ENCODE data around the gene ADO. TPM values are rescaled to one million over a fixed set of nuclear protein-coding genes. Genes with fewer than 3 reads are reported as not detected.

Gene ADO
- total RNA-seq, 1 experiment from 2014 or later = 48.5 TPM

DNA sequence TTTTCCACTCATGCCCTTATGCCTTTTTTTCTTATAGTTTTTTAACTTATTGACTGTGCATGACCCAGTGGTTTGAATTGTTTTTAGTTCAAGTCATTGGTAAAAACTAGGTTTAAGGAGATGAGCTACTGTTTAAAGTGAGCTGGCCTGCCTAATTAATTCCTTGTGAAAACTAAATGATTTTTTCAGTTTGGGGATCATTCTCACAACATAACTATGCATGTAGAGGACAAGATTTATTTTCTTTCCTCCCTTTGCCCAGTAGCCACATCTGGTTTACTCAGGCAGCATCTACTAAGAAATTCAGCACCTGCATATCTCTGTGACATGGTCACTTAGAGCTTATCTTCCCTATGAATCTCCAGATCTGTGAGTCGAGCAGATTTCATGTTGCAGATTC lies 1.7 kb downstream of the ADO start:
- H3K27me3 ChIP-seq (ENCODE audit: control insufficient read depth, insufficient read depth, low read length) = no peaks in the 10 kb centered on the region
- no peak for DNase-seq
- H3K4me3 ChIP-seq (ENCODE audit: insufficient read depth, low read depth, low read length) = peak overlapping the region; percentile 95
- H3K36me3 ChIP-seq (replicated peaks; ENCODE audit: control insufficient read depth, insufficient read depth, low read length) = no peaks in the 10 kb centered on the region

DNA sequence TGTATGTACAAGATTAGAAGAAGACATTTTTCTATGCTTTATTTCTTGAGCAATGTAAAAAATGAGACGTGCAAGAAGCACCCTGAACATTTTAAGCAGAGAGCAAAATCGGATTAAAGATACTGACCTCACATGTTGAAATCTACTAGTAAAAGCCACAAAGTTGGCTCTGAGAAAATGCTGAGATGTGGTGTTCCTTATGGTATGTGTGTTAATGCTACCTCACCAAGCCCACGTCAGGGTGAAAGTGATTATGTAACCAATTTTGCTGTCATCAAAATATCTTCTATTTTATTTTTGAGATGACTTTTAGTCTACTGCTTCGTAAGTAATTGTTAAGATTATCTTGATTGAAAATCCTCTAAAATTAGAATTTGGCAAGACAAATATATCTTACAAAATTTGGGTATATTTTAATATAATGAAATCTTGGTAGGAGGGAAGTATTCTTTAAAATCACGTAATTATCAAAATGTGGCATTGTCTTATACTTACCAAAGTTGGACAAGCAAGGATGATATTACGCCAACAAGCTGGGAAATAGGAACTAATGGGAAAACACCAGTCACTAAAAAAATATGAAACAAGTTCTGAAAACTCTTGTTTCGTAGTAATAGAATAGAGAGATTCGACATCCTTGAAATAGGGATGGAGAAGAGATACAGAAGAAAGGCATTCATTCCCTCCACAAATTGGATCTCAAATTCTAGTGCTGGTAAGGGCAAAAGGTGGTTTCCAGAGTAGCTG lies 5.8 kb downstream of the ADO start:
- H3K4me3 ChIP-seq (ENCODE audit: insufficient read depth, low read depth, low read length) = no peak overlapping the region
- peaks cover 24% of the 10 kb centered on the region for H3K27me3 ChIP-seq (ENCODE audit: control insufficient read depth, insufficient read depth, low read length)
- DNase-seq = no peak
- H3K36me3 ChIP-seq (replicated peaks; ENCODE audit: control insufficient read depth, insufficient read depth, low read length) = no peaks in the 10 kb centered on the region

- Histone ChIP-seq H3K36me3 (replicated peaks; ENCODE audit: control insufficient read depth, insufficient read depth, low read length) (no peaks in the 10 kb centered on the region), H3K27me3 (ENCODE audit: control insufficient read depth, insufficient read depth, low read length) (peaks cover 32% of the 10 kb centered on the region), H3K4me3 (ENCODE audit: insufficient read depth, low read depth, low read length) (no peak overlapping the region)
- DNase-seq = no peak
These were observed 6.8 kb downstream of the ADO start for GRCh38 chr10:62811159-62811875.

DNA sequence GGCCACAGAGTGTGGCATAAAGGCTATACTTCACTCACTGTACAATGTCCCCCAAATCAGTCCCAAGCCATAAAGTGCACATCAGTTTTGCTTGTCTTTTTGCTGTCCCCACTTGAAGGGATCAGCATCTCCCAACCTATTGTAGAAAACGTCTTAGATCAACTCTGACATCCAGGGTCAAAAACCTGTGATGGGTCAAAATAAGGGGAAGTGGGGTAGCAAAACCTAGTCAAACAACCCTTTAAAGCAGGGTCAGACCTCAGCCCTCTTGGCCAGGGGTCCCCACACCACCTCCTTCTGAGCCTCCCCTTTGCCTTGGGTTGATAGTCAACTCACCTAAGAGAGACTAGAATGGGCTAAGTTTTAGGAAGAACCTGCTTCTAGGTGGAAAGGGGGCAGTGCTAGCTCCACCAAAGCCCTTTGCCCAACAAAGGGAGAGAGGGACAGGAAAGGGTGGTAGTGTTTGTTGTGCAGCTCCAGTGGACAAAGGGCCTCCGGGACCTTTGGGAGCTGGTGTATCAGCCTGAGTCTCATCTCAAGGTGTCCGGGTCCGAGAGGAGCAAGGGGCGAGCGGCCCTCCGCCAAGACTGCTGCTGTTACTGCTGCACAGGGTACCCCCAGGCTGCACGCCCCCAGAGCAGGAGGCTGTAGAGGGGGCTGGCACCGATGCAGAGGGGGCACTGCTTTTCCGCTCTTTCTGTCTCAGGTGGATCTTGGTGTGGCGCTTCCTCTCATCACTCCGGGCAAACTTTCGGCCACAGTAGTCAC lies 8.3 kb downstream of the ADO start:
- H3K27me3 ChIP-seq (ENCODE audit: control insufficient read depth, insufficient read depth, low read length) = peaks cover 44% of the 10 kb centered on the region
- no peak for DNase-seq
- no peaks in the 10 kb centered on the region for H3K36me3 ChIP-seq (replicated peaks; ENCODE audit: control insufficient read depth, insufficient read depth, low read length)
- no peak overlapping the region for H3K4me3 ChIP-seq (ENCODE audit: insufficient read depth, low read depth, low read length)

DNA sequence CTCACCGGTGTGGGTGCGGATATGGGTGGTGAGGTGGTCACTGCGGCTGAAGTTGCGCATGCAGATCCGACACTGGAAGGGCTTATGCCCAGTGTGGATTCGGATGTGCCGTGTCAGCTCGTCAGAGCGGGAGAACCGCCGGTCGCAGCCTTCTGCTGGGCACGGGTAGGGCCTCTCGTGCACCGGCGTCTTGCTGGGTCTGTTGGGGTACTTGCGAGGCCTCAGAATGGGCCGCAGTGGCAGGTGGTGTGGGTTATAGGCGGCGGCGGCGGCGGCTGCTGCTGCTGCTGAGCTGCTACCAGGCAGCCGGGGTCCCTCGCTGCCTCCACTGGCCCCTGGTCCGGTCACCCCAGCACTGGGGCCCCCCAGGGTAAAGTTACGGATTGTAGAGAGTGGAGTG lies 8.9 kb downstream of the ADO start:
- peaks cover 49% of the 10 kb centered on the region for H3K27me3 ChIP-seq (ENCODE audit: control insufficient read depth, insufficient read depth, low read length)
- no peak overlapping the region for H3K4me3 ChIP-seq (ENCODE audit: insufficient read depth, low read depth, low read length)
- no peaks in the 10 kb centered on the region for H3K36me3 ChIP-seq (replicated peaks; ENCODE audit: control insufficient read depth, insufficient read depth, low read length)
- peak; percentile 33 for DNase-seq

DNA sequence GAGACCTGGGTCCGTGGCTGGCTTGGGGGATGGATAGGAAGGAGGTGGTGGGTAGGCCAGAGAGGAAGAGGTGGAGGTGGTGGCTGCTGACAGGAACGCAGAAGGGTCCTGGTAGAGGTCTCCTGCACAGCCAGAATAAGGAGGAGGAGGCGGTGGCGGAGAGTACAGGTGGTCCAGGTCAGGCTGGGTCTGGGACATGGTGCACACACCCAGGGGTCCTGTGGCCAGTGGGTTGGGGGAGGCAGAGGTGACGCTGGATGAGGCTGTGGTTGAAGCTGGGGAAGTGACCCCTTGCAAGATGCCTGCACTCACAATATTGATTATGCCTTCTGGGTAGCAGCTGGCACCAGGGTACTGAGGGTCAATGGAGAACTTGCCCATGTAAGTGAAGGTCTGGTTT lies 9.5 kb downstream of the ADO start:
- peak; percentile 40 for DNase-seq
- no peak overlapping the region for H3K4me3 ChIP-seq (ENCODE audit: insufficient read depth, low read depth, low read length)
- no peaks in the 10 kb centered on the region for H3K36me3 ChIP-seq (replicated peaks; ENCODE audit: control insufficient read depth, insufficient read depth, low read length)
- peaks cover 53% of the 10 kb centered on the region for H3K27me3 ChIP-seq (ENCODE audit: control insufficient read depth, insufficient read depth, low read length)

- H3K36me3 ChIP-seq (replicated peaks; ENCODE audit: control insufficient read depth, insufficient read depth, low read length) = no peaks in the 10 kb centered on the region
- H3K27me3 ChIP-seq (ENCODE audit: control insufficient read depth, insufficient read depth, low read length) = peaks cover 62% of the 10 kb centered on the region
- peak; percentile 79 for DNase-seq
- peak overlapping the region; percentile 61 for H3K4me3 ChIP-seq (ENCODE audit: insufficient read depth, low read depth, low read length)
These were observed 10.3 kb downstream of the ADO start for GRCh38 chr10:62814756-62815380.

GRCh38 chr10:62815381-62816075 lies 11.0 kb downstream of the ADO start:
- H3K36me3 ChIP-seq (replicated peaks; ENCODE audit: control insufficient read depth, insufficient read depth, low read length) = no peaks in the 10 kb centered on the region
- H3K27me3 ChIP-seq (ENCODE audit: control insufficient read depth, insufficient read depth, low read length) = peaks cover 64% of the 10 kb centered on the region
- DNase-seq = no peak
- H3K4me3 ChIP-seq (ENCODE audit: insufficient read depth, low read depth, low read length) = peak overlapping the region; percentile 61

DNA sequence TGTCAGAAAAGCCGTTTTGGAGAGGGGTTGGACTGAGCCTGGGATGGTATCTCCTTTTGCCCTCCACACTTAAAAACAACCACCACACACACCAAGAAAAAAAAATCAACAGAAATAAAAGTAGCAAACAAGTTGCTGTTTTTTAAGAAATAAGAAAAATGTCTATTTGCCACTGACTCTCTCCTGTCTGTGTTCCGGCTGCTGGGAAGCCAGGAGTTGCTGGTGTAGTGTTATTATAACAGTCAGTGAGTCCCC lies 11.5 kb downstream of the ADO start:
- Histone ChIP-seq H3K27me3 (ENCODE audit: control insufficient read depth, insufficient read depth, low read length) (peaks cover 65% of the 10 kb centered on the region), H3K4me3 (ENCODE audit: insufficient read depth, low read depth, low read length) (peak overlapping the region; percentile 61), H3K36me3 (replicated peaks; ENCODE audit: control insufficient read depth, insufficient read depth, low read length) (no peaks in the 10 kb centered on the region)
- DNase-seq = no peak

- H3K27me3 ChIP-seq (ENCODE audit: control insufficient read depth, insufficient read depth, low read length) = peaks cover 67% of the 10 kb centered on the region
These were observed 12.0 kb downstream of the ADO start, which contains the start of gene EGR2 for GRCh38 chr10:62816331-62817120. TSS of gene EGR2 (minus strand) at chr10:62816366. CDS start at chr10:62816029, 337 bp downstream.

DNA sequence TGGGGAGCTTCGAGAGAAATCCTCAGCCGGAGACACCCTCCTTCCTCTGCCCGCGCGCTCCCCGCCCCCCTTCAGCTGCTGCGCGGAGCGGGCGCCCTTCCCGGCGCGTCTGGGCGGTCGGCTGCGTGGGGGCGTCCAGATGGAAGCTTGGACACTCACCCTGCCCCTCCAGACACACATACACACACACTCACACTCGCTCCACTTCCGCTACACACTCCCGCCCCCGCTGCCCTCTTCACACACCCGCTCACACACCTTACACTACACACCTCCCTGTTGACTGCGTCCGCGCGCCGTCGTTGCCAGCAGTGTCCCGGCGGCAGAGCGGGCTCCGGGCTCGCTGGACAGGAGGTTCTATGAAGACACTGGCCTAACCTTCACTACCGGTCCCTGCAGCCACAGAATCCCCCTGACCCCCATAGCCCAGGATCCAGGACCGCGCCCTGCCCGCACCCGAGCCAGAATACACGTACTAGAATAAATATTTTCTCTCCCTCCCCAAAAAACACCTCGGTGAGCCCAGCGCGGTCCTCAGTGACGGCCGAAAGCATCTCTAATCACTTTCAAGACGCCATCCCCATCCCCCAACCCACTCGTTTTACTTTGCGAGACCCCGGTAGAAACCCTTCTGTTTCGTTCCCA lies 12.7 kb downstream of the ADO start:
- H3K36me3 ChIP-seq (replicated peaks; ENCODE audit: control insufficient read depth, insufficient read depth, low read length) = no peaks in the 10 kb centered on the region
- peak overlapping the region; percentile 61 for H3K4me3 ChIP-seq (ENCODE audit: insufficient read depth, low read depth, low read length)
- peak; percentile 66 for DNase-seq
- peaks cover 67% of the 10 kb centered on the region for H3K27me3 ChIP-seq (ENCODE audit: control insufficient read depth, insufficient read depth, low read length)

More at GRCh38 chr10:62816331-62817120, 12.0 kb downstream of the ADO start, which contains the start of gene EGR2:
- no peaks in the 10 kb centered on the region for H3K36me3 ChIP-seq (replicated peaks; ENCODE audit: control insufficient read depth, insufficient read depth, low read length)
- peak; percentile 94 for DNase-seq
- H3K4me3 ChIP-seq (ENCODE audit: insufficient read depth, low read depth, low read length) = peak within 1 kb of the TSS; percentile 61

- Histone ChIP-seq H3K4me3 (ENCODE audit: insufficient read depth, low read depth, low read length) (peak overlapping the region; percentile 61), H3K27me3 (ENCODE audit: control insufficient read depth, insufficient read depth, low read length) (peaks cover 65% of the 10 kb centered on the region), H3K36me3 (replicated peaks; ENCODE audit: control insufficient read depth, insufficient read depth, low read length) (no peaks in the 10 kb centered on the region)
- peak; percentile 95 for DNase-seq
These were observed 13.4 kb downstream of the ADO start for GRCh38 chr10:62817766-62818425.

Data from H7 (cell line).